ENCODE results near the gene LPCAT1.

- TF ChIP-seq CTCF (IDR thresholded peaks at IDR 0.05) = no peak
- TF ChIP-seq ZFX (IDR thresholded peaks at IDR 0.05; ENCODE audit: borderline replicate concordance) = no peak
These were observed 920 bp downstream of the LPCAT1 start for GRCh38 chr5:1522601-1523479.

Measured in 22Rv1 (cell line).